Measurements from ENCODE around the gene PSMF1. TPM values are rescaled to one million over a fixed set of nuclear protein-coding genes. Genes with fewer than 3 reads are reported as not detected.

PSMF1 gene
- total RNA-seq, 1 experiment from 2014 or later = 153 TPM

DNA sequence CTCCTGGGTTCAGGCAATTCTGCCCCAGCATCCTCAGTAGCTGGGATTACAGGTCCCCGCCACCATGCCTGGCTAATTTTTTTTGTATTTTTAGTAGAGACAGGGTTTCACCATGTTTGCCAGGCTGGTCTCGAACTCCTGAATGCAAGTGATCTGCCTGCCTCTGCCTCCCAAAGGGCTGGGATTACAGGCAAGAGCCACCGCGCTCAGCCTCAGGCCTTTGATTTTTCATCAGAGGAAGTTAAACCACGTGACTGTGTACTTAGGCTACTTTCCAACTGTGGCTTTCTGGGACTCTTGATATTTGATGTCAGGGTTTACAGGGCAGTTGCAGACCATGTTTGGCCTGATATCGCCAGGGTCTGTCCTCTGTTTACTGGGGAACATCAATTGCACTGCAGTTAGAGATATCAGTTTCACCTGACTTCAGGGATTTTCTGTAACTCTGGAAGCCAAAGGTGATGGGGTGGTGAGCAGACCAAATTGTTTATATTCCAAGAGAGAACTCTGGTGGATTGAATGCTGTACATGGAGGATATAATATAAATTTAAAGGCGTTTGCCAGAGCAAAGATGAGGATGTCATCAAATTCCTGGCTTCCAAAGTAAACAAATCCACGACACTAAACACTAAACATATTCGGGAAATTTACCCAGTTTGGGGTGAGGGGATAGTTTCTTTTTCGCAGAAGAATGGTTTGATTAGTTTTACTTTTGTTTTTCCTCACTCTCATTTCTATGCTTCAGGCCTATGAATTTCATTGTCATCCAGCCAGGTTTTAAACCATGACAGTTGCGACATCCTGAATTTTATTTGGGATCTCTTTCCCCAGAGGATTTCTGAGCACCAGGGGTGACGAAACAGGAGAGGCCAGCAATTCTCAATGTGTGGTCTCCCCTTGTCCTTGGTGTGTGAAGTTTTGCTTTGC, 4.2 kb downstream of the PSMF1 start (continued):
- TF ChIP-seq, protein P1, sequence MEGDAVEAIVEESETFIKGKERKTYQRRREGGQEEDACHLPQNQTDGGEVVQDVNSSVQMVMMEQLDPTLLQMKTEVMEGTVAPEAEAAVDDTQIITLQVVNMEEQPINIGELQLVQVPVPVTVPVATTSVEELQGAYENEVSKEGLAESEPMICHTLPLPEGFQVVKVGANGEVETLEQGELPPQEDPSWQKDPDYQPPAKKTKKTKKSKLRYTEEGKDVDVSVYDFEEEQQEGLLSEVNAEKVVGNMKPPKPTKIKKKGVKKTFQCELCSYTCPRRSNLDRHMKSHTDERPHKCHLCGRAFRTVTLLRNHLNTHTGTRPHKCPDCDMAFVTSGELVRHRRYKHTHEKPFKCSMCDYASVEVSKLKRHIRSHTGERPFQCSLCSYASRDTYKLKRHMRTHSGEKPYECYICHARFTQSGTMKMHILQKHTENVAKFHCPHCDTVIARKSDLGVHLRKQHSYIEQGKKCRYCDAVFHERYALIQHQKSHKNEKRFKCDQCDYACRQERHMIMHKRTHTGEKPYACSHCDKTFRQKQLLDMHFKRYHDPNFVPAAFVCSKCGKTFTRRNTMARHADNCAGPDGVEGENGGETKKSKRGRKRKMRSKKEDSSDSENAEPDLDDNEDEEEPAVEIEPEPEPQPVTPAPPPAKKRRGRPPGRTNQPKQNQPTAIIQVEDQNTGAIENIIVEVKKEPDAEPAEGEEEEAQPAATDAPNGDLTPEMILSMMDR (IDR thresholded peaks at IDR 0.05 in 2 of 3, conservative IDR thresholded peaks at IDR 0.05 in 1 of 3; ENCODE audit: borderline replicate concordance in 1 of 3, insufficient read depth in 1 of 3, low read depth in 2 of 3, low read length in 2 of 3) = no peak
- no peak for TF ChIP-seq JUND (IDR thresholded peaks at IDR 0.05)
- TF ChIP-seq SIN3A (IDR thresholded peaks at IDR 0.05; ENCODE audit: low read depth) = no peak
- TF ChIP-seq ZFX (IDR thresholded peaks at IDR 0.05) = no peak
- TF ChIP-seq FOSL1 (IDR thresholded peaks at IDR 0.05; ENCODE audit: low read depth) = no peak

DNA sequence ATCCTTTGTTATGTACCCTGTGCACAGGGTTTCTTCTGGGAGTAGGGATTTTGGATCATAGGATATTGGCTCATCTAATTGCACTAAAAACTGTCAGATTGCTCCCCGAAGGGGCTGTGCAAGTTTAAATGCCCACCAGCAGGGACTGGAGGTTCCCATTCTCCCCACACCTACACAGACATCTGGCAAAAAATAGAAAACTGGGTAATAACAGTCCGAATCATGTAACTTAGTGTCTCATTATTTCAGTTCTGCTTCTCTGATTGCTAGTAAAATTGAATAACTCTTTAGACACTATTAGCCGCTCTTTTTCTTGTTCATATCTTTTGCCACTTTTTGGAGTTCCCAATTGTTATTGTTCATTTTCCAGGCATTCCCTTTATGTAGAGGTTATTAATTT, 5.3 kb downstream of the PSMF1 start:
- no peak overlapping the region for H3K4me3 ChIP-seq (replicated peaks in 1 of 2; ENCODE audit: low read depth in 1 of 2, low read length in 2 of 2)
- ChIA-PET POLR2A (no interaction called here), CTCF (interaction anchor here (2.4 kb wide), 1 partner anchor 10 kb away, joined by 6 read pairs; no protein-coding TSS in a partner anchor), RAD21 (ENCODE audit: low non-redundant PET in 1 of 2, low total read pairs in 2 of 2, uncharacterized antibody in 2 of 2, unreplicated experiment in 2 of 2) (no interaction called here)
- no peak overlapping the region for H3K9ac ChIP-seq (ENCODE audit: low read length)
- H2AFZ ChIP-seq (ENCODE audit: low read depth, low read length, poor library complexity, severe bottlenecking) = no peak overlapping the region
- no peak overlapping the region for H3K4me2 ChIP-seq (ENCODE audit: low read length)
- no peak for TF ChIP-seq YY1 (IDR thresholded peaks at IDR 0.05; ENCODE audit: extremely low read depth, insufficient replicate concordance, low read depth, low read length)
- TF ChIP-seq CBX3 (IDR thresholded peaks at IDR 0.05; ENCODE audit: low read depth) = no peak
- no peak for TF ChIP-seq ELF1 (IDR thresholded peaks at IDR 0.05; ENCODE audit: borderline replicate concordance, low read depth)
- TF ChIP-seq EZH2phosphoT487 (IDR thresholded peaks at IDR 0.05; ENCODE audit: borderline replicate concordance) = no peak
- TF ChIP-seq, protein P2, sequence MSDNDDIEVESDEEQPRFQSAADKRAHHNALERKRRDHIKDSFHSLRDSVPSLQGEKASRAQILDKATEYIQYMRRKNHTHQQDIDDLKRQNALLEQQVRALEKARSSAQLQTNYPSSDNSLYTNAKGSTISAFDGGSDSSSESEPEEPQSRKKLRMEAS (IDR thresholded peaks at IDR 0.05) = no peak
- no peak for TF ChIP-seq TCF7L2 (IDR thresholded peaks at IDR 0.05; ENCODE audit: borderline replicate concordance, extremely low read depth, insufficient read depth, insufficient read length)
- no peak for TF ChIP-seq ZFX (IDR thresholded peaks at IDR 0.05)
- TF ChIP-seq, protein P3, sequence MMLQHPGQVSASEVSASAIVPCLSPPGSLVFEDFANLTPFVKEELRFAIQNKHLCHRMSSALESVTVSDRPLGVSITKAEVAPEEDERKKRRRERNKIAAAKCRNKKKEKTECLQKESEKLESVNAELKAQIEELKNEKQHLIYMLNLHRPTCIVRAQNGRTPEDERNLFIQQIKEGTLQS (IDR thresholded peaks at IDR 0.05) = no peak
- TF ChIP-seq CEBPB (IDR thresholded peaks at IDR 0.05; ENCODE audit: low read depth) = no peak
- no peak for TF ChIP-seq FOSL1 (IDR thresholded peaks at IDR 0.05; ENCODE audit: low read depth)
- TF ChIP-seq SRF (IDR thresholded peaks at IDR 0.05; ENCODE audit: low read depth) = no peak
- no peak for TF ChIP-seq POLR2A (IDR thresholded peaks at IDR 0.05; ENCODE audit: borderline replicate concordance, extremely low read depth, insufficient read depth, insufficient read length)
- TF ChIP-seq EGR1 (IDR thresholded peaks at IDR 0.05; ENCODE audit: low read depth) = no peak
- no peak for TF ChIP-seq JUND (IDR thresholded peaks at IDR 0.05)
- TF ChIP-seq RAD21 (IDR thresholded peaks at IDR 0.05; ENCODE audit: low read depth) = no peak
- TF ChIP-seq POLR2AphosphoS5 (IDR thresholded peaks at IDR 0.05; ENCODE audit: low read depth, low read length) = no peak
- TF ChIP-seq SP1 (IDR thresholded peaks at IDR 0.05; ENCODE audit: low read depth) = no peak
- no peak for TF ChIP-seq ZNF274 (IDR thresholded peaks at IDR 0.05; ENCODE audit: low read depth, low read length)
- no peaks in the 10 kb centered on the region for H3K27me3 ChIP-seq (ENCODE audit: insufficient read depth, low read length)
- H3K79me2 ChIP-seq (ENCODE audit: insufficient read depth, low read length) = peaks cover 79% of the 10 kb centered on the region
- BruUV-seq (replicated peaks) = no TSS peak
- no peaks in the 10 kb centered on the region for H3K9me2 ChIP-seq (ENCODE audit: insufficient read depth)
- H3K36me3 ChIP-seq (ENCODE audit: control insufficient read depth in 1 of 2, insufficient read depth in 2 of 2, low read length in 2 of 2) = peaks cover 26 to 35% of the 10 kb centered on the region in 2 experiments
- no peaks in the 10 kb centered on the region; the same call in 1 of the 2 replicates for H4K20me1 ChIP-seq (ENCODE audit: insufficient read depth)
- no peak for ATAC-seq
- peaks cover 11 to 12% of the 10 kb centered on the region in 2 experiments for H3K4me1 ChIP-seq (ENCODE audit: control insufficient read depth in 1 of 2, insufficient read depth in 2 of 2, low read length in 2 of 2)
- intact Hi-C loops (cut with micrococcal nuclease) = no loop called here
- H3K27ac ChIP-seq (ENCODE audit: low read depth, low read length) = no peak overlapping the region
- no peaks in the 10 kb centered on the region for H3K9me3 ChIP-seq (ENCODE audit: control insufficient read depth in 1 of 2, insufficient read depth in 1 of 2, low read depth in 1 of 2, low read length in 2 of 2)
- DNase-seq (ENCODE audit: low read depth, low spot score) = no peak
